Upper lobe of right lung (tissue), 1 donor: ENCODE results near the gene MAFB. TPM values are rescaled to one million over a fixed set of nuclear protein-coding genes. Genes with fewer than 3 reads are reported as not detected.
"Not testable (repeated sequence)": the region's sequence is repeated elsewhere in the genome, so short reads cannot be mapped to it uniquely, and the experiment has no call there.

Experiments used
- ATAC-seq: fragments of 200-7000 bp; cut with Tn5 transposase; one replicate; pipeline ENCODE4 v1.9.1; 2020; ENCODE audit warnings: mild to moderate bottlenecking, moderate library complexity
- DNase-seq: peaks from one replicate; pipeline ENCODE4 v3.0.0-alpha.2; 2020
- H3K27ac ChIP-seq: fragments of 200-600 bp; one replicate; pipeline ENCODE4 v1.8.0; 2022
- H3K27me3 ChIP-seq: fragments of 200-600 bp; one replicate; pipeline ENCODE4 v1.8.0; 2022; ENCODE audit warnings: mild to moderate bottlenecking
- H3K36me3 ChIP-seq: fragments of 200-600 bp; one replicate; pipeline ENCODE4 v1.8.0; 2022
- H3K4me1 ChIP-seq: fragments of 200-600 bp; one replicate; pipeline ENCODE4 v1.8.0; 2022
- H3K4me3 ChIP-seq: fragments of 200-600 bp; one replicate; pipeline ENCODE4 v1.8.0; 2022; ENCODE audit warnings: mild to moderate bottlenecking
- H3K9me3 ChIP-seq: fragments of 200-600 bp; one replicate; pipeline ENCODE4 v1.8.0; 2022
- intact Hi-C: fragments of 100-400 bp; cut with DNase I; formaldehyde crosslinking; loops from one replicate; pipeline ENCODE4 v1.11.0; 2022
- long read RNA-seq: library from polyadenylated mRNA; unstranded; transcript quantifications from one replicate; pipeline ENCODE4 v2.0.0, GENCODE V29; 2021
- total RNA-seq: library from RNA; stranded (reverse); fragmentation: NEBNext Ultra II Directional; extraction: Animal tissue kit (Norgen Biotek cat#: 25700); gene quantifications from one replicate; pipeline ENCODE4 v1.2.1, GENCODE V29; 2021
- TF ChIP-seq, protein P1 (sequence below): fragments of 200-600 bp; IDR thresholded peaks from one replicate; pipeline ENCODE4 v1.8.0; 2022; ENCODE audit warnings: antibody characterized with exemption
- donor health status: DM: no; HTN: yes; CAD: no; lungs with severe emphysema.

Gene MAFB
- total RNA-seq = 37.3 TPM
- long read RNA-seq, transcript MAFB-201 (1 exons, 3,393 nt) = major isoform, 182 of 182 reads
- long read RNA-seq, partial matches to known transcripts = 0 of 182 reads
- long read RNA-seq, other reads (novel, unspliced or antisense) = 0 of 182 reads

DNA sequence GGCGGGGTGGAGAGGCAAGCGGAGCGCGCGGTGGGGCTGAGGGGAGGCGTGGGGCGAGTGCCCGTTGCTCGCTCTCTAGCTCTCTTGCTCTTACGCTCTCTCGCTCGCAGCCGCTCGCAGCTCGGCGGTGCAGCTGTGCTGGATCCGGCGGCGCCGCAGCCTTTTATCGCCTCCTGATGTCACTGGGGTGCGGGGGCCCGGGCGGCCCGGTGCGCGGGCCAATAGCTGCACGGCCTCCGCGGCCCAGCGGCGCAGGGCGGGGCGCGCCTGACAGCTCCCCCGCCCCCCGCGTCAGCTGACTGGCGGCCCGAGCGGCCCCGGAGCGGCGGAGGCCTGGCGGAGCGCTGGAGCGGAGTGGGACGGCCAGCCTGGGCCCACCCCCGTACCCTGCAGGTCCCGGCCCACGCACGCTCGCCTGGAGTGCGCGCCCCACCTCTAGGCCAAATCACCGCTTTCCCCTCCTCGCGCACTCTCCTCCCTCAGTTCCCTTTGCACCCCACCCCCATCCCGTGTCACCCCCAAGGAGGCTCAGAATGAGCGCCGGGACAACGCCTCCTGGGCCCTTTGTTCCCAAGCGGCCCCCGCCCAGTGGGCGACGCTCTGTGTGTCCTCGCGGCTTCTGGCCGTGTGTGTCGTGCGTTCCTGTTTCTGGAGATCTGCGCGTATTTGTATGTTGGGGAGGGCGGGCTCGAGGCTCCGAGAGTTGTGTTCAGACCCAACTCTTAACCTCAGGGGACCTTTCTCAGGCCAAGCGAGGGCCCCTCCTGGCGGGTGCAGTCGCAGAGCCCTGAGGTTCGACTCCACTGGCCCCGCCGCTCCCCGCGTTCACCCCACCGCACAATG is at the start of gene MAFB:
TSS of gene MAFB (minus strand) at position 137 of the 843 bp plus-strand sequence. CDS start 386 bp downstream, outside the sequence.
- peak; percentile 89 for ATAC-seq
- Histone ChIP-seq H3K9me3 (no peaks in the 10 kb centered on the region), H3K4me3 (peak within 1 kb of the TSS; percentile 59), H3K27me3 (peaks cover 37% of the 10 kb centered on the region), H3K27ac (peak within 1 kb of the TSS; percentile 97), H3K4me1 (peaks cover 16% of the 10 kb centered on the region), H3K36me3 (no peaks in the 10 kb centered on the region)
- TF ChIP-seq, protein P1, sequence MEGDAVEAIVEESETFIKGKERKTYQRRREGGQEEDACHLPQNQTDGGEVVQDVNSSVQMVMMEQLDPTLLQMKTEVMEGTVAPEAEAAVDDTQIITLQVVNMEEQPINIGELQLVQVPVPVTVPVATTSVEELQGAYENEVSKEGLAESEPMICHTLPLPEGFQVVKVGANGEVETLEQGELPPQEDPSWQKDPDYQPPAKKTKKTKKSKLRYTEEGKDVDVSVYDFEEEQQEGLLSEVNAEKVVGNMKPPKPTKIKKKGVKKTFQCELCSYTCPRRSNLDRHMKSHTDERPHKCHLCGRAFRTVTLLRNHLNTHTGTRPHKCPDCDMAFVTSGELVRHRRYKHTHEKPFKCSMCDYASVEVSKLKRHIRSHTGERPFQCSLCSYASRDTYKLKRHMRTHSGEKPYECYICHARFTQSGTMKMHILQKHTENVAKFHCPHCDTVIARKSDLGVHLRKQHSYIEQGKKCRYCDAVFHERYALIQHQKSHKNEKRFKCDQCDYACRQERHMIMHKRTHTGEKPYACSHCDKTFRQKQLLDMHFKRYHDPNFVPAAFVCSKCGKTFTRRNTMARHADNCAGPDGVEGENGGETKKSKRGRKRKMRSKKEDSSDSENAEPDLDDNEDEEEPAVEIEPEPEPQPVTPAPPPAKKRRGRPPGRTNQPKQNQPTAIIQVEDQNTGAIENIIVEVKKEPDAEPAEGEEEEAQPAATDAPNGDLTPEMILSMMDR = no peak
- DNase-seq = peak; percentile 97
- intact Hi-C loops = no loop called here

GRCh38 chr20:40736468-40736867 is 47.4 kb upstream of the MAFB start:
- H3K4me3 ChIP-seq, H3K4me1 ChIP-seq, intact Hi-C loops, H3K27me3 ChIP-seq, H3K27ac ChIP-seq, H3K36me3 ChIP-seq, ATAC-seq, H3K9me3 ChIP-seq, DNase-seq: not testable (repeated sequence)

GRCh38 chr20:40728996-40729395 is 40.0 kb upstream of the MAFB start:
- Histone ChIP-seq H3K27ac (no peak overlapping the region), H3K4me3 (no peak overlapping the region), H3K9me3 (no peaks in the 10 kb centered on the region), H3K4me1 (no peaks in the 10 kb centered on the region), H3K27me3 (peaks cover 7% of the 10 kb centered on the region), H3K36me3 (no peaks in the 10 kb centered on the region)
- TF ChIP-seq, protein P1 = no peak
- intact Hi-C loops = no loop called here
- DNase-seq (no peak), ATAC-seq (no peak)

- Histone ChIP-seq H3K4me3 (no peak overlapping the region), H3K27ac (no peak overlapping the region), H3K36me3 (no peaks in the 10 kb centered on the region), H3K9me3 (no peaks in the 10 kb centered on the region), H3K4me1 (no peaks in the 10 kb centered on the region), H3K27me3 (peaks cover 7% of the 10 kb centered on the region)
- no peak for DNase-seq
- no peak for ATAC-seq
- TF ChIP-seq, protein P1 = peak; percentile 5
- intact Hi-C loops = no loop called here
Measured at GRCh38 chr20:40728470-40728869, 39.4 kb upstream of the MAFB start.

DNA sequence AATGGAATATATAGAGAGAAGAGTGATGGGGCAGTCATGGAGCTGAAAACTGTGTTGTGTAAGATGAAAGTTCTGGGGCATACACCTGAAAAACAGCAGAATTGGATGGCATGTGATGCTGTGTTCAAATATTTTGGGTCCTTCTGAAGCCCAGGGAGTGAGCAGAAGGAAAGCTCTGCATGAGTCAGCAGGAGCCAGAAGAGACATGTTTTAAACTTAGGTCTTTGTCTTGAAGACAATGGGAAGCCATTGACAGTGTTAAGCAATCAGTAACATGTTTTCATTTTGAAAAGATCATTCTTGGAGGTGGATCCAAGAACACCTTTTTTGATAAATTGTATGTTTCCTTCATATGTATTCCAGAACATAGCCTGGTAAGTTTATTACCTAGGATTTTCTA is 38.9 kb upstream of the MAFB start:
- TF ChIP-seq, protein P1 = no peak
- no peak for DNase-seq
- intact Hi-C loops = no loop called here
- no peaks in the 10 kb centered on the region for H3K4me1 ChIP-seq
- no peaks in the 10 kb centered on the region for H3K9me3 ChIP-seq
- no peak overlapping the region for H3K27ac ChIP-seq
- H3K36me3 ChIP-seq = no peaks in the 10 kb centered on the region
- peaks cover 7% of the 10 kb centered on the region for H3K27me3 ChIP-seq
- ATAC-seq = no peak
- H3K4me3 ChIP-seq = no peak overlapping the region

DNA sequence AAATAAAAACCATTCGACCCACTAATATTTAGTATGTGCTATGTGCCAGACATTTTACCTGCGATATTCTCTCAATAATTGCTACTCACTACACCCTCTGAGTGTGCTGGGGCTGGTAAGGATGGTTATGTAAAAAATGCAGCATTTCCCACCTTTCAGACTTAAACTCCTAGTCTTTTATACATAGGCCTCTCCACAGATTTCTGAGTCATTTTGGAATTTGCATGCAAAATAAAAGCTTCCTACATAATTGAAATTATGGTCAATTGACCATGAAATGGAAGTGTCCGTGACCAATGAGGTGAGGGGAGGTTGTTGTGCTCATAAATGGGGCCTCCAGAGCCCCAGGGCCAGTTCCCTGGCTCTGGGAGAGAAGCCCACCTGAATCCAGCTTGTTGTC is 37.7 kb upstream of the MAFB start:
- TF ChIP-seq, protein P1 = no peak
- ATAC-seq (no peak), DNase-seq (no peak)
- intact Hi-C loops = no loop called here
- H3K4me1 ChIP-seq = no peaks in the 10 kb centered on the region
- no peak overlapping the region for H3K27ac ChIP-seq
- no peaks in the 10 kb centered on the region for H3K36me3 ChIP-seq
- H3K9me3 ChIP-seq = no peaks in the 10 kb centered on the region
- peaks cover 7% of the 10 kb centered on the region for H3K27me3 ChIP-seq
- no peak overlapping the region for H3K4me3 ChIP-seq
